Midbrain (tissue), 1 donor: ENCODE data around the gene IRF1.
"Not testable (repeated sequence)": the region's sequence is repeated elsewhere in the genome, so short reads cannot be mapped to it uniquely, and the experiment has no call there.

Experiments
- DNase-seq: peaks from one replicate; lab custom pipeline; 2025; lab: John Stamatoyannopoulos, UW

Gene IRF1

DNA sequence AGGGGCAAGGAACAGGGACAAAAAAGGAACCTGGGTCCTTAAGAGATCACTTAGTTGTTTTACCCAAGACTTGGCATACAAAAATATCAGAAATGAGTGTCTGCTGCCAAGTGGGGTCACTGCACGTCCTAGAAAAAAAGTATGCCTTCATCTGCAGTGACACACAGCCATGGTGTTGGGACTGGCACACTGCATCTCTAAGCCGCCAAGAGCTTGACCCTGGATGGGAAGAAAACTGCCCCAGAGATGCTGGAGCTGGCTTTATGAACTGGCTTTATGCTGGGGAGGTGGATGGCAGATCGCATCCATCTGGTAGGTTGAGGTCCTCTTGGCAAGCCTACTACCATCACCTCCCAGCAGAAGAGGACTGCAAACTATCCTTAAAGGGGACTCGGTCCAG, 51.7 kb downstream of the IRF1 start:
- DNase-seq = no peak

DNA sequence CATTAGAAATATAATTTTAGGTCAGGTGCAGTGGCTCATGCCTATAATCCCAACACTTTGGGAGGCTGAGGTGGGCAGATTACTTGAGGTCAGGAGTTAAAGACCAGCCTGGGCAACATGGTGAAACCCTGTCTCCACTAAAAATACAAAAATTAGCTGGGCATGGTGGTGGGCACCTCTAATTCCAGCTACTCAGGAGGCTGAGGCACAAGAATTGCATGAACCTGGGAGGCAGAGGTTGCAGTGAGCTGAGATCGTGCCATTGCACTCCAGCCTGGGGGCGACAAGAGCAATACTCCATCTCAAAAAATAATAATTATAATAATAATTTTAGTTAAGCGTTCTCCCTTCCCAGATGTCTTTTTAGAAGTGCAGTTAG, 52.3 kb downstream of the IRF1 start:
- DNase-seq = not testable (repeated sequence)

DNA sequence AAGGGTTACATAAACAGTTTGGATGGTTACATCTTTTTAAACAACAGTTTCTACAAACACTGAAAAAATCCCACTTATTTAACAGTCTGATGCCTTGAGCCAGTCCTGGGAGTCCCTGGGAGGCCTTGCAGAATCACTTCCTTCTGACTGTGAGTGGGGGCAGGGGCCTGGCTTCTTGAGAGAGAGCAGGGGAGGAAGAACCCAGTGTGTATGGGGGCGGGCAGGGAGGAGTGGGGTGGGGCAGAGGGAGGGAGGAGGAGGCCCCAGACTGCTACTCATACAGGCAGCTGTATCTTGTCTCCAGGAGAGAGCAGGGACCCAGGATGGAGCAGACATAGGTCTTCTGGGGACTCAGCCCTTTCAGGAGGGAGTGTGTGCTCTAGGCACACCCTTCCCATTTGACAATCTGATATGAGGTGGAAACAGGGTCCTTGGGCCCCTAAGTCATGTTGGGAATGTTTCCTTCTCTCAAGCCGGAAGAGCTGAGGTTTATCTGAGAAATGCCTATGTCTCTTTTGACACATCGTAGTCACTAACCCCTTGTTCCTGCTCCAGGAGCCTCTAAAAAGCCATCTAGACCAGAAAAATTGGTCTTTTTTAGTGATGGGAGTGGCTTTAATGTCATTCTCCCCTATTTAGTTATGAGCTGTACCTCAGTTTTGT, 52.8 kb downstream of the IRF1 start:
- peak; percentile 22 for DNase-seq

DNA sequence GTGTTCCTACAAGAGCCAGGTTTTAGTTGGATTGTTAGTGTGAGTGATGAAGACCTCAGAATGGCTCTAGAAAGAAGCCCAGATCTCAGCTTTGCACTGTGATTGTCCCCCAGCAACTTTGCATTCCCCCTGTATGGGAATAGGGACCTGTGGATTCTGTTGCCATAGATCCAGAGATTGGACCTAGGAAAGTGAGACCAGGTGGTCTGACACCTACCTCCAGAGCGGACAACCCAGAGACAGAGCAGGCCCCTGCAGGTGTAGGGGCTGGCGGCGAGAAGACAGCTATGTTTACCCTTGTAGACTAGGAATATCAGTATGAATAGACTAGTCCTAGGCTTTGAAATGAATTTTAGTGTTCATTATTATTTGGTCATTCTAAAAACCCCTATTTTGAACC, 53.6 kb downstream of the IRF1 start:
- DNase-seq = no peak

- DNase-seq = no peak
These were observed 54.7 kb downstream of the IRF1 start for GRCh38 chr5:132435886-132436285.

GRCh38 chr5:132435447-132435846, 55.1 kb downstream of the IRF1 start:
- DNase-seq = no peak

GRCh38 chr5:132434416-132435286, 55.9 kb downstream of the IRF1 start:
- no peak for DNase-seq

DNA sequence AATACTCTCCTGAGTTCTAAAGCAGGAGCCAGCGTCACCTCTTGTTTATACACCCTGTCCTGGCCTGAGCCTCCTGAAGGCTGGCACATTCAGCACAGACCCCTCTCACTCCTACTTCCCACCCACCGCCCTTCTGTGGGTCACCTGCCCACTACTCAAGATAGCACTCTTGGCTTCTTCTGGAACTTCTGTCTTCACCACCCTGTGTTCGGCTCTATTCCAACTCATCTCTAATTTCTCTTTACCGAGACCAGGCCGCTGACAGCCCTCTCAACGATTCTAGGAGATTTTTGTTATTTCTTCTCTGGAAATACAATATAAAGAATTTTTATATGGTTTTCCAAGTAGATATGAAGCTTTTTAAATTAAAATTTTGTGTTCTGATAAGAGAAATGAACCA, 57.4 kb downstream of the IRF1 start:
- no peak for DNase-seq

DNA sequence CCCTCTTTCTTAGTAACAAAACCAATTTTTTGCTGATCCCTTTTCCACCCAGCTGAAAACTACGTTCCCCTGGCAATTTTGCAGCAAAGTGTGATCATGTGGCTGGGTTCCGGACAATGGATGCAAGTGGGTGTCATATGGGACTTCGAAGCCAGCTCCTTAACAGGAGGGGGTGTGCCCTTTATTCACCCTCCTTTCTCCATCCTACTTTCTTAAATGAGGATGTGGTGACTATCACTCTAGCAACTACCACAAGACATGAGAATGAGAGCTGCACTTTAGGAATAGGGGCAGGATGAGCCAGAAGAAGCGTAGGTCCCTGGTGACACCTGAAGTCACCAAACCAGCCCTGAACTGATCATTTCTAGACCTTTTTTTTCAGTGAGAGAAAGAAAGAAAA, 58.9 kb downstream of the IRF1 start:
- DNase-seq = no peak
